SH-SY5Y (cell line): Measurements from ENCODE around the gene GET3.

Source experiments
- GATA2 ChIP-seq: IDR thresholded peaks from 2 replicates; pipeline ENCODE4 v1.6.1; 2011; ENCODE audit warnings: mild to moderate bottlenecking, low read depth, low read length
- GATA3 ChIP-seq: IDR thresholded peaks from 2 replicates; pipeline ENCODE4 v1.6.1; 2011; ENCODE audit warnings: low read depth, mild to moderate bottlenecking, low read length, moderate library complexity

DNA sequence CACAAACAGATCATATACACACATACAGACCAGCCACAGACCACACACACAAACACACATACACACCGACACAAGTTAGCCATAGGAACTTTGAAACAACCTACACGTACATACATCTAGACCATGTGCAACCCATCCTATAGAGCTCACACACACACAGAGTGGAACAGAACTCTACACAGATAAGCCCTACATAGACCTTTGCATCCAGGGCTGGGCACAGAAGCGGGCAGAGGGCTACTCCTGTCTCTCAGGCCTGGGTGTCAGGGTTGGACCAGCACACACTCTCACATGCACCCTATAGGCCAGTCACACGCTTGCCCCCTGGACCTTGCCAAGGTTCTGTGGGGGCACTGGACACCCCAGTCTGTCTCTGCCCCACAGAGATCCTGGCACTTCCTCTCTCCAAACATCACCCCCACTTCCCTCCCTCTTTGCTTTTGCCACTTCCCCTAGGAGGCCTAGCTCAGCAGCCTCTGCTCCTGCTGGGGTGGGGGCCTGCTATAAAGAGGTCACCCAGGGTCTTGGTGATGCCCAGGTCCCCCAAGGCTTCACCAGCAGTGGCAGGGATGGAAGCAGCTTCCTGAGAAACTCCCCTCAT, 48.2 kb downstream of the GET3 start:
- no peak for TF ChIP-seq GATA2
- TF ChIP-seq GATA3, result no peak
